A549 (cell line): ENCODE results near the gene ATP5ME. TPM values are rescaled to one million over a fixed set of nuclear protein-coding genes. Genes with fewer than 3 reads are reported as not detected.
"Not testable (repeated sequence)": the region's sequence is repeated elsewhere in the genome, so short reads cannot be mapped to it uniquely, and the experiment has no call there.

Experiments used
- ATAC-seq, 2 experiments: fragments of 200-7000 bp in 1 of 2; fragments of >200 bp in 1 of 2; cut with Nextera tagmentation in 1 of 2; cut with Tn5 transposase in 1 of 2; 3 replicates each; pipeline versions ENCODE4 v1.8.0 to v1.9.1; 2018 to 2020; ENCODE audit warnings: mild to moderate bottlenecking in 1 of 2, moderate library complexity in 1 of 2
- CTCF ChIA-PET: fragments of 300-600 bp; sonication (Branson Sonifier 250); formaldehyde crosslinking; extraction: SDS; loops from one replicate; lab custom pipeline; 2021; ENCODE audit warnings: antibody characterized with exemption, inconsistent platforms; lab: Yijun Ruan, JAX
- POLR2A ChIA-PET: fragments of 350-600 bp; formaldehyde crosslinking; extraction: SDS; loops from one replicate; lab custom pipeline; 2021; ENCODE audit warnings: antibody characterized with exemption, inconsistent platforms; lab: Yijun Ruan, JAX
- DNase-seq, 2 experiments: peaks; one replicate each; pipeline versions ENCODE4 v3.0.0 to v3.0.0-alpha.2; 2011 to 2016; ENCODE audit warnings: low read depth in 1 of 2, low spot score in 1 of 2
- FAIRE-seq: peaks from 2 replicates; lab custom pipeline; 2011; peaks lifted over from hg19 to GRCh38; lab: Jason Lieb, UNC
- H3K27ac ChIP-seq, 2 experiments: fragments of >200 bp; sonication (Bioruptor Twin); formaldehyde crosslinking; 3 replicates each; pipeline ENCODE4 v1.5.1; 2016 to 2017
- H3K4me1 ChIP-seq: fragments of >200 bp; sonication (Bioruptor Twin); formaldehyde crosslinking; 3 replicates; pipeline ENCODE4 v1.6.1; 2016
- H3K4me2 ChIP-seq: fragments of >200 bp; sonication (Bioruptor Twin); formaldehyde crosslinking; 3 replicates; pipeline ENCODE4 v1.6.1; 2016
- H3K4me3 ChIP-seq: fragments of >200 bp; sonication (Bioruptor Twin); formaldehyde crosslinking; 3 replicates; pipeline ENCODE4 v1.5.1; 2016
- H3K9me3 ChIP-seq: fragments of >200 bp; sonication (Bioruptor Twin); formaldehyde crosslinking; 3 replicates; pipeline ENCODE4 v1.6.1; 2016
- BHLHE40 ChIP-seq: IDR thresholded peaks from 2 replicates; pipeline ENCODE4 v1.6.1; 2012; ENCODE audit warnings: low read depth, low read length, inconsistent platforms
- CEBPB ChIP-seq, 2 experiments: fragments of >200 bp in 1 of 2; sonication (Bioruptor Twin) in 1 of 2; formaldehyde crosslinking in 1 of 2; IDR thresholded peaks; 2 replicates each; pipeline ENCODE4 v1.6.1; 2012 to 2016
- EP300 ChIP-seq, 2 experiments: fragments of >200 bp; sonication (Bioruptor Twin); formaldehyde crosslinking; IDR thresholded peaks; 2 replicates in 1 of 2; 3 replicates in 1 of 2; pipeline ENCODE4 v1.6.1; 2016 to 2017
- HEYL ChIP-seq: fragments of 250-450 bp; sonication (Bioruptor Pico); IDR thresholded peaks from 2 replicates; pipeline ENCODE4 v1.8.0; 2021; ENCODE audit warnings: mild to moderate bottlenecking, moderate library complexity
- HOXB13 ChIP-seq: fragments of 250-450 bp; sonication (Bioruptor Pico); IDR thresholded peaks from 2 replicates; pipeline ENCODE4 v1.5.0; 2020; ENCODE audit warnings: low read depth, mild to moderate bottlenecking, moderate library complexity
- HOXB5 ChIP-seq: fragments of 250-450 bp; sonication (Bioruptor Pico); IDR thresholded peaks from 2 replicates; pipeline ENCODE4 v1.5.0; 2020; ENCODE audit warnings: mild to moderate bottlenecking, moderate library complexity
- JUNB ChIP-seq: fragments of >200 bp; sonication (Bioruptor Twin); formaldehyde crosslinking; IDR thresholded peaks from 2 replicates; pipeline ENCODE4 v1.6.1; 2016
- KDM1A ChIP-seq: fragments of 200-600 bp; sonication (generic); IDR thresholded peaks from 2 replicates; pipeline ENCODE4 v1.6.1; 2016; ENCODE audit warnings: low read depth, mild to moderate bottlenecking
- MAZ ChIP-seq: fragments of 150-350 bp; IDR thresholded peaks from 2 replicates; pipeline ENCODE4 v1.6.1; 2014; ENCODE audit warnings: antibody characterized with exemption, low read depth, low read length, borderline replicate concordance
- NFE2L2 ChIP-seq: fragments of 150-350 bp; conservative IDR thresholded peaks from 2 replicates; pipeline ENCODE4 v1.6.1; 2014; ENCODE audit warnings: low read length
- NPAS2 ChIP-seq: fragments of 250-450 bp; sonication (Bioruptor Pico); IDR thresholded peaks from 2 replicates; pipeline ENCODE4 v1.8.0; 2022; ENCODE audit warnings: mild to moderate bottlenecking, moderate library complexity, borderline replicate concordance
- RARB ChIP-seq: fragments of 250-450 bp; sonication (Bioruptor Pico); IDR thresholded peaks from 2 replicates; pipeline ENCODE4 v1.8.0; 2021; ENCODE audit warnings: mild to moderate bottlenecking, moderate library complexity
- RCOR1 ChIP-seq: fragments of 150-350 bp; IDR thresholded peaks from 2 replicates; pipeline ENCODE4 v1.6.1; 2014; ENCODE audit warnings: antibody characterized with exemption, low read length, low read depth
- RNF2 ChIP-seq: fragments of 200-600 bp; sonication (generic); IDR thresholded peaks from 2 replicates; pipeline ENCODE4 v1.6.1; 2016; ENCODE audit warnings: low read depth, mild to moderate bottlenecking, antibody characterized with exemption, moderate library complexity, borderline replicate concordance
- SMC3 ChIP-seq: fragments of >200 bp; sonication (Bioruptor Twin); formaldehyde crosslinking; IDR thresholded peaks from 3 replicates; pipeline ENCODE4 v1.6.1; 2018; ENCODE audit warnings: inconsistent platforms
- ZFP36 ChIP-seq: fragments of 450-650 bp; IDR thresholded peaks from 2 replicates; pipeline ENCODE4 v1.6.1; 2014; ENCODE audit warnings: borderline replicate concordance; ENCODE audit not compliant: partially characterized antibody
- WGBS: methylation state at CpG from one replicate; pipeline ENCODE4 v1.1.6; 2017; ENCODE audit errors: missing lambda C conversion rate; 5-methylcytosine and 5-hydroxymethylcytosine counted together
- polyA plus RNA-seq, 4 experiments: library from polyadenylated mRNA; depleted of rRNA in 3 of 4; stranded (reverse); fragments of >200 nt; fragmentation: RNase III in 1 of 4; extraction: RNeasy Plus Mini Kit Qiagen cat#74134 plus additional on column Dnase treatment in 1 of 4; gene quantifications; 2 replicates in 3 of 4; 3 replicates in 1 of 4; pipeline ENCODE4 v1.2.3, GENCODE V29; 2011 to 2017
- TF ChIP-seq, protein P1 (sequence below): IDR thresholded peaks from 2 replicates; pipeline ENCODE4 v1.6.1; 2012
- TF ChIP-seq, protein P2 (sequence below): fragments of 450-650 bp; IDR thresholded peaks from 2 replicates; pipeline ENCODE4 v1.6.1; 2014; ENCODE audit warnings: antibody characterized with exemption
- TF ChIP-seq, protein P3 (sequence below): fragments of >200 bp; sonication (Bioruptor Twin); formaldehyde crosslinking; IDR thresholded peaks from 3 replicates; pipeline ENCODE4 v1.6.1; 2016
- TF ChIP-seq, protein P4 (sequence below): fragments of >200 bp; sonication (Bioruptor Twin); formaldehyde crosslinking; IDR thresholded peaks from 2 replicates; pipeline ENCODE4 v1.6.1; 2016

Gene ATP5ME
- polyA plus RNA-seq, 2 of the 4 experiments (the other 2 are of a cell fraction) = 198 to 659 TPM

DNA sequence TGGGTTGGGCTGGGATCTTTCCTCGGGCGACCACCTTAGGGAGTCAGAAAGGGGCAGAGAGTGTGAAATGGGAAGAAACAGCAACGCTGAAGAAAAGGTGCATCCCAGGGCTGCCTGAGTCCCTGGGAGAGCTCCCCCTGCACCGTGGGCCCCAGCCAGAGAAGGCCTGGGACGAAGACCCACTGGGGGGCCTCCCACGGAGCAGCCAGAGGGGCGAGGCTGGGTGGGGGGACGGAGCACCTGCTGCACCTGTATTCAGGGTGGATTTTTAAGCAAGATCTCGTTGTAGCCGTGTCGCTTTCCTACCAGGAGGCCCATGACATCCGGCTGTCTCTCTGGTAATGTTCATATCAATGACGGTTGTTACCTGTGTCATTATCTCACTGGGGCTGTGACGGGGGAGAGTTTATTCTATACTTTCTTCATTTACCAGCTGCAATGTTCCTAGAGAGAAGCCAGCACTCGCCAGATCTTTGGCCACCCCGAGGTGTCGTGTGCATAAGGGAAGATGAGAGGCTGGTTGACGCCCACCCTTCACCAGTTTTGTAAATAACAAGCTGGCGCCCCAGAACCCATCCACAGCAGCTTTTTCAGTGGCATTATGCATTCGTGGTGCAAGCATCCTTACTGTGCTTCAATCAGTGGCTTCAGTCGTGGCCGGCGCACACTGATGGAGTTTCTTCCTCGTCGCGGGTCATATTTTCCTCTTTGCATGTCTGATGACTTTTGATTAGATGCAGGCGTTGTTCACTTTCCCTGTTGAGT is 25.9 kb upstream of the ATP5ME start:
- Histone ChIP-seq H3K4me3 (no peak overlapping the region), H3K4me1 (peaks cover under 1% of the 10 kb centered on the region; the same call in 1 of the 3 replicates), H3K9me3 (no peaks in the 10 kb centered on the region), H3K27ac (no peak overlapping the region), H3K4me2 (no peak overlapping the region)
- CTCF ChIA-PET = no interaction called here
- ATAC-seq = no peak
- WGBS = 64% methylated on average over 27 of the region's 27 CpGs
- DNase-seq = no peak
- no peak for FAIRE-seq
- TF ChIP-seq RNF2 = no peak
- TF ChIP-seq JUNB = no peak
- TF ChIP-seq, protein P1, sequence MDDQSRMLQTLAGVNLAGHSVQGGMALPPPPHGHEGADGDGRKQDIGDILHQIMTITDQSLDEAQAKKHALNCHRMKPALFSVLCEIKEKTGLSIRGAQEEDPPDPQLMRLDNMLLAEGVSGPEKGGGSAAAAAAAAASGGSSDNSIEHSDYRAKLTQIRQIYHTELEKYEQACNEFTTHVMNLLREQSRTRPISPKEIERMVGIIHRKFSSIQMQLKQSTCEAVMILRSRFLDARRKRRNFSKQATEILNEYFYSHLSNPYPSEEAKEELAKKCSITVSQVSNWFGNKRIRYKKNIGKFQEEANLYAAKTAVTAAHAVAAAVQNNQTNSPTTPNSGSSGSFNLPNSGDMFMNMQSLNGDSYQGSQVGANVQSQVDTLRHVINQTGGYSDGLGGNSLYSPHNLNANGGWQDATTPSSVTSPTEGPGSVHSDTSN = no peak
- TF ChIP-seq RARB (CRISPR knock-in tag) = no peak
- TF ChIP-seq BHLHE40 = no peak
- no peak for TF ChIP-seq NPAS2 (CRISPR knock-in tag)
- no peak for TF ChIP-seq NFE2L2
- no peak for TF ChIP-seq CEBPB (IDR thresholded peaks at IDR 0.05)
- no peak for TF ChIP-seq EP300 (IDR thresholded peaks at IDR 0.05)
- TF ChIP-seq, protein P2, sequence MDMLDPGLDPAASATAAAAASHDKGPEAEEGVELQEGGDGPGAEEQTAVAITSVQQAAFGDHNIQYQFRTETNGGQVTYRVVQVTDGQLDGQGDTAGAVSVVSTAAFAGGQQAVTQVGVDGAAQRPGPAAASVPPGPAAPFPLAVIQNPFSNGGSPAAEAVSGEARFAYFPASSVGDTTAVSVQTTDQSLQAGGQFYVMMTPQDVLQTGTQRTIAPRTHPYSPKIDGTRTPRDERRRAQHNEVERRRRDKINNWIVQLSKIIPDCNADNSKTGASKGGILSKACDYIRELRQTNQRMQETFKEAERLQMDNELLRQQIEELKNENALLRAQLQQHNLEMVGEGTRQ = no peak
- TF ChIP-seq, protein P3, sequence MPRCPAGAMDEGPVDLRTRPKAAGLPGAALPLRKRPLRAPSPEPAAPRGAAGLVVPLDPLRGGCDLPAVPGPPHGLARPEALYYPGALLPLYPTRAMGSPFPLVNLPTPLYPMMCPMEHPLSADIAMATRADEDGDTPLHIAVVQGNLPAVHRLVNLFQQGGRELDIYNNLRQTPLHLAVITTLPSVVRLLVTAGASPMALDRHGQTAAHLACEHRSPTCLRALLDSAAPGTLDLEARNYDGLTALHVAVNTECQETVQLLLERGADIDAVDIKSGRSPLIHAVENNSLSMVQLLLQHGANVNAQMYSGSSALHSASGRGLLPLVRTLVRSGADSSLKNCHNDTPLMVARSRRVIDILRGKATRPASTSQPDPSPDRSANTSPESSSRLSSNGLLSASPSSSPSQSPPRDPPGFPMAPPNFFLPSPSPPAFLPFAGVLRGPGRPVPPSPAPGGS = no peak
- no peak for TF ChIP-seq ZFP36
- TF ChIP-seq HOXB13 (CRISPR knock-in tag) = no peak
- TF ChIP-seq KDM1A = no peak
- no peak for TF ChIP-seq HEYL
- TF ChIP-seq, protein P4, sequence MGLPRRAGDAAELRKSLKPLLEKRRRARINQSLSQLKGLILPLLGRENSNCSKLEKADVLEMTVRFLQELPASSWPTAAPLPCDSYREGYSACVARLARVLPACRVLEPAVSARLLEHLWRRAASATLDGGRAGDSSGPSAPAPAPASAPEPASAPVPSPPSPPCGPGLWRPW = no peak
- TF ChIP-seq HOXB5 (CRISPR knock-in tag) = no peak
- no peak for TF ChIP-seq MAZ
- TF ChIP-seq RCOR1 = no peak
- TF ChIP-seq SMC3 = no peak
- POLR2A ChIA-PET = no interaction called here

DNA sequence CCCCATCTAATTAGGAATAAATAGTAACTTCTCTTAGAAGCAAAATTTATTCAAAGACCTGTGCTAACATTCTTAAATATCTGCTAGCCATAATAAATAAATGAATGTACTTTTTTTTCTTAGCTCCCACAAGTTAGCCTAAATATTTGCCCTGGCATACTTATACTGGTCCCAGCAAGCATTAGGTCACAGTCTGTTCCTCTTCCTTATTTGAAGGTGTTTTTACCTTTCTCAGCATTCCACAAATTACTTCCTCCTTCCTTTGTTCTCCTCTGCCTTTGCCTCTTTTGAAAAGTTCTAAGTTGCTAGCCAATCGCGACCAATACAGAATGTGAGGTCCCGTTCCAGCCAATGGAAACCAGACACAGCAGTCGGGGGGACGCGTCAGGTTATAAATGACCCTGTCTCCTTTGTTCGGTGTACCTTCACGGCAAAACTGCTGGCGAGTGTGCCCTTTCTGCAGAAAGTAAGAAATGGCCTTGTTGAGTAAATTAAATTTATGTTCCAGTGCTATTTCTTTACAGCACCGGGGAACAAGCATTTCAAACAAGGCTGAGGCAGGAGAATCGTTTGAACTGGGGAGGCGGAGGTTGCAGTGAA is 20.4 kb upstream of the ATP5ME start:
- DNase-seq, H3K9me3 ChIP-seq, FAIRE-seq, H3K4me3 ChIP-seq, H3K4me1 ChIP-seq, ATAC-seq, POLR2A ChIA-PET, H3K4me2 ChIP-seq, CTCF ChIA-PET, H3K27ac ChIP-seq: not testable (repeated sequence)
- 80% methylated on average over 12 of the region's 12 CpGs for WGBS
